ENCODE results near the gene CDC6. TPM values are rescaled to one million over a fixed set of nuclear protein-coding genes. Genes with fewer than 3 reads are reported as not detected.

The CDC6 gene
- total and polyA plus RNA-seq, 2 donors (not counting 3 experiments of a cell fraction or from before 2014, with no cell fraction given): 15.5 to 55.2 TPM

GRCh38 chr17:40338058-40338457, 50.4 kb downstream of the CDC6 start:
- ChIA-PET POLR2A (no interaction called here), CTCF (interaction anchor here (1.1 kb wide), 1 partner anchor 25 kb away, joined by 5 read pairs; no protein-coding TSS in a partner anchor)
- H4K20me1 ChIP-seq (replicated peaks; ENCODE audit: control insufficient read depth, extremely low read depth, insufficient read depth, low read length): no peaks in the 10 kb centered on the region
- H3K9ac ChIP-seq (replicated peaks; ENCODE audit: extremely low read depth, insufficient read depth, low read length): no peak overlapping the region
- H3K4me1 ChIP-seq (ENCODE audit: control insufficient read depth, extremely low read depth, insufficient read depth, low read length): peaks cover 18% of the 10 kb centered on the region
- intact Hi-C loops (cut with micrococcal nuclease): no loop called here
- dilution Hi-C loops (cut with MboI; ENCODE audit: extremely low pct_ligation_motif_present, low sequenced_read_pairs): no loop called here
- no peaks in the 10 kb centered on the region for H3K9me1 ChIP-seq (replicated peaks; ENCODE audit: control insufficient read depth, extremely low read depth, insufficient read depth, low read length)
- H3K79me2 ChIP-seq (ENCODE audit: control insufficient read depth, insufficient read depth, low read length): peaks cover 45% of the 10 kb centered on the region
- H3K4me2 ChIP-seq (ENCODE audit: insufficient read depth, low read length): no peak overlapping the region
- H3K27me3 ChIP-seq (ENCODE audit: control insufficient read depth in 2 of 2, insufficient read depth in 2 of 2, low read length in 2 of 2): no peaks in the 10 kb centered on the region
- no peaks in the 10 kb centered on the region for H3K9me3 ChIP-seq (replicated peaks; ENCODE audit: control insufficient read depth, insufficient read depth, low read length)
- peaks cover 0 to 1% of the 10 kb centered on the region in 2 experiments for H3K36me3 ChIP-seq (ENCODE audit: control insufficient read depth in 2 of 2, extremely low read depth in 1 of 2, insufficient read depth in 2 of 2, low read length in 2 of 2)
- no TSS peak for BruUV-seq (replicated peaks)
- no peak overlapping the region for H3K4me3 ChIP-seq (replicated peaks in 1 of 3; ENCODE audit: insufficient read depth in 1 of 3, low read depth in 1 of 3, low read length in 3 of 3)
- FAIRE-seq (no peak), DNase-seq (ENCODE audit: low read depth, low spot score) (no peak)
- no peak overlapping the region for H2AFZ ChIP-seq (ENCODE audit: low read depth, low read length)
- H3K27ac ChIP-seq (ENCODE audit: insufficient read depth, low read depth, low read length): no peak overlapping the region
- TF ChIP-seq POLR2AphosphoS5 (IDR thresholded peaks at IDR 0.05; ENCODE audit: insufficient read depth, low read depth, low read length) (no peak), CTCF (IDR thresholded peaks at IDR 0.05; ENCODE audit: extremely low read depth in 1 of 2, insufficient read depth in 1 of 2, low read depth in 1 of 2, low read length in 2 of 2) (no peak), POLR2A (IDR thresholded peaks at IDR 0.05; ENCODE audit: low read depth, low read length) (no peak), GATA2 (IDR thresholded peaks at IDR 0.05; ENCODE audit: insufficient read depth, insufficient read length, low read depth, low read length) (no peak), MYC (IDR thresholded peaks at IDR 0.05; ENCODE audit: low read depth, low read length) (no peak), EZH2 (IDR thresholded peaks at IDR 0.05; ENCODE audit: borderline replicate concordance, low read depth, low read length, severe bottlenecking) (no peak)

Measured in endothelial cell of umbilical vein (primary cell).